Measurements from ENCODE around the gene DNAJA3.

DNAJA3 gene

GRCh38 chr16:4387781-4388180 lies 37.9 kb upstream of the DNAJA3 start:
- in situ Hi-C loops (cut with MboI; ENCODE audit: low sequenced_read_pairs, unreplicated experiment), result no loop called here
- TF ChIP-seq CTCF (IDR thresholded peaks at IDR 0.05; ENCODE audit: borderline replicate concordance, control extremely low read depth, extremely low read depth, insufficient read depth, missing control alignments), result no peak

GRCh38 chr16:4388271-4389021 lies 37.2 kb upstream of the DNAJA3 start:
- no peak for DNase-seq (ENCODE audit: low spot score)
- no peak for TF ChIP-seq CTCF (IDR thresholded peaks at IDR 0.05; ENCODE audit: borderline replicate concordance, control extremely low read depth, extremely low read depth, insufficient read depth, missing control alignments)
- in situ Hi-C loops (cut with MboI; ENCODE audit: low sequenced_read_pairs, unreplicated experiment), result no loop called here

More at GRCh38 chr16:4387781-4388180, 37.9 kb upstream of the DNAJA3 start:
- no peak for DNase-seq (ENCODE audit: low spot score)

- in situ Hi-C loops (cut with MboI; ENCODE audit: low sequenced_read_pairs, unreplicated experiment), result no loop called here
- no peak for DNase-seq (ENCODE audit: low spot score)
- no peak for TF ChIP-seq CTCF (IDR thresholded peaks at IDR 0.05; ENCODE audit: borderline replicate concordance, control extremely low read depth, extremely low read depth, insufficient read depth, missing control alignments)
These were observed 36.4 kb upstream of the DNAJA3 start for GRCh38 chr16:4389051-4389955.

GRCh38 chr16:4390266-4391260 lies 35.1 kb upstream of the DNAJA3 start:
- in situ Hi-C loops (cut with MboI; ENCODE audit: low sequenced_read_pairs, unreplicated experiment), result no loop called here

GRCh38 chr16:4391631-4392381 lies 33.9 kb upstream of the DNAJA3 start:
- in situ Hi-C loops (cut with MboI; ENCODE audit: low sequenced_read_pairs, unreplicated experiment), result no loop called here
- DNase-seq (ENCODE audit: low spot score), result no peak
- TF ChIP-seq CTCF (IDR thresholded peaks at IDR 0.05; ENCODE audit: borderline replicate concordance, control extremely low read depth, extremely low read depth, insufficient read depth, missing control alignments), result no peak

More at GRCh38 chr16:4390266-4391260, 35.1 kb upstream of the DNAJA3 start:
- TF ChIP-seq CTCF (IDR thresholded peaks at IDR 0.05; ENCODE audit: borderline replicate concordance, control extremely low read depth, extremely low read depth, insufficient read depth, missing control alignments), result no peak
- DNase-seq (ENCODE audit: low spot score), result no peak
